ENCODE data around the gene BANF2. TPM values are rescaled to one million over a fixed set of nuclear protein-coding genes. Genes with fewer than 3 reads are reported as not detected.

BANF2 gene
- total RNA-seq, 4 donors from 2014 or later = not detected

- H3K27me3 ChIP-seq = no peaks in the 10 kb centered on the region
- TF ChIP-seq CTCF (IDR thresholded peaks at IDR 0.05) (no peak), EP300 (IDR thresholded peaks at IDR 0.05) (no peak), POLR2A (IDR thresholded peaks at IDR 0.05) (no peak)
- no peak for DNase-seq (ENCODE audit: low spot score in 2 of 2)
- no peak overlapping the region for H3K27ac ChIP-seq
- no peaks in the 10 kb centered on the region for H3K9me3 ChIP-seq
- H3K4me1 ChIP-seq = peaks cover 0 to 8% (median 0%) of the 10 kb centered on the region in 4 donors
- 94 to 96% methylated on average over 4 of the region's 4 CpGs for WGBS, 2 donors
- no peaks in the 10 kb centered on the region for H3K36me3 ChIP-seq
- no peak overlapping the region for H3K4me3 ChIP-seq
Observed at GRCh38 chr20:17712201-17712600, 12.4 kb downstream of the BANF2 start.

- 80 to 86% methylated on average over 6 of the region's 6 CpGs for WGBS, 2 donors
- no peak overlapping the region for H3K4me3 ChIP-seq
- TF ChIP-seq POLR2A (IDR thresholded peaks at IDR 0.05) (no peak), EP300 (IDR thresholded peaks at IDR 0.05) (no peak), CTCF (IDR thresholded peaks at IDR 0.05) (no peak)
- H3K4me1 ChIP-seq = peaks cover 0 to 8% (median 0%) of the 10 kb centered on the region in 4 donors
- H3K36me3 ChIP-seq = no peaks in the 10 kb centered on the region
- no peak for DNase-seq (ENCODE audit: low spot score in 2 of 2)
- no peak overlapping the region for H3K27ac ChIP-seq
- no peaks in the 10 kb centered on the region for H3K9me3 ChIP-seq
- no peaks in the 10 kb centered on the region for H3K27me3 ChIP-seq
Observed at GRCh38 chr20:17712708-17713107, 12.9 kb downstream of the BANF2 start.

GRCh38 chr20:17714597-17714996, 14.8 kb downstream of the BANF2 start:
- DNase-seq (ENCODE audit: low spot score in 2 of 2) = no peak
- WGBS, 2 donors = 57 to 67% methylated on average over 1 of the region's 1 CpG
- no peak for TF ChIP-seq POLR2A (IDR thresholded peaks at IDR 0.05)
- no peak for TF ChIP-seq EP300 (IDR thresholded peaks at IDR 0.05)
- no peak for TF ChIP-seq CTCF (IDR thresholded peaks at IDR 0.05)

GRCh38 chr20:17715075-17715474, 15.3 kb downstream of the BANF2 start:
- no peak for TF ChIP-seq EP300 (IDR thresholded peaks at IDR 0.05)
- no peak for TF ChIP-seq POLR2A (IDR thresholded peaks at IDR 0.05)
- no peak for TF ChIP-seq CTCF (IDR thresholded peaks at IDR 0.05)
- H3K4me1 ChIP-seq = peaks cover 0 to 8% (median 0%) of the 10 kb centered on the region in 4 donors
- H3K27me3 ChIP-seq = no peaks in the 10 kb centered on the region
- no peak overlapping the region for H3K27ac ChIP-seq
- 87 to 89% methylated on average over 5 of the region's 5 CpGs for WGBS, 2 donors
- H3K4me3 ChIP-seq = no peak overlapping the region
- H3K36me3 ChIP-seq = no peaks in the 10 kb centered on the region
- H3K9me3 ChIP-seq = no peaks in the 10 kb centered on the region
- DNase-seq (ENCODE audit: low spot score in 2 of 2) = no peak

More at GRCh38 chr20:17714597-17714996, 14.8 kb downstream of the BANF2 start:
- Histone ChIP-seq H3K4me3 (no peak overlapping the region), H3K4me1 (peaks cover 0 to 8% (median 0%) of the 10 kb centered on the region in 4 donors), H3K27ac (no peak overlapping the region), H3K27me3 (no peaks in the 10 kb centered on the region), H3K9me3 (no peaks in the 10 kb centered on the region), H3K36me3 (no peaks in the 10 kb centered on the region)

GRCh38 chr20:17716331-17716730, 16.6 kb downstream of the BANF2 start:
- Histone ChIP-seq H3K27me3 (no peaks in the 10 kb centered on the region), H3K27ac (no peak overlapping the region), H3K4me3 (no peak overlapping the region), H3K4me1 (no peaks in the 10 kb centered on the region), H3K36me3 (no peaks in the 10 kb centered on the region), H3K9me3 (no peaks in the 10 kb centered on the region)
- TF ChIP-seq CTCF (IDR thresholded peaks at IDR 0.05) = no peak
- TF ChIP-seq EP300 (IDR thresholded peaks at IDR 0.05) = no peak
- no peak for TF ChIP-seq POLR2A (IDR thresholded peaks at IDR 0.05)
- 84 to 86% methylated on average over 7 of the region's 7 CpGs for WGBS, 2 donors
- DNase-seq (ENCODE audit: low spot score in 2 of 2) = no peak
